Mucosa of rectum (tissue), 2 donors: ENCODE results near the gene KCTD16.

Experiments
- H3K27ac ChIP-seq, 2 donors: one replicate each; pipeline ENCODE4 v1.7.0; 2013; ENCODE audit warnings: inconsistent platforms in 2 of 2, low read depth in 2 of 2, low read length in 2 of 2
- H3K27me3 ChIP-seq, 2 donors: one replicate each; pipeline ENCODE4 v1.7.0; 2013; ENCODE audit warnings: low read length in 2 of 2; ENCODE audit not compliant: control insufficient read depth in 2 of 2, insufficient read depth in 2 of 2
- H3K36me3 ChIP-seq, 2 donors: one replicate each; pipeline ENCODE4 v1.7.0; 2013; ENCODE audit warnings: low read length in 2 of 2; ENCODE audit not compliant: control insufficient read depth in 2 of 2, insufficient read depth in 2 of 2
- H3K4me1 ChIP-seq, 2 donors: one replicate each; pipeline ENCODE4 v1.7.0; 2013; ENCODE audit warnings: low read length in 2 of 2, mild to moderate bottlenecking in 1 of 2; ENCODE audit not compliant: control insufficient read depth in 2 of 2, insufficient read depth in 2 of 2
- H3K4me3 ChIP-seq, 2 donors: one replicate each; pipeline ENCODE4 v1.7.0; 2013; ENCODE audit warnings: low read length in 2 of 2
- H3K9ac ChIP-seq, 2 donors: one replicate each; pipeline ENCODE4 v1.7.0; 2013; ENCODE audit warnings: low read length in 2 of 2, low read depth in 1 of 2, mild to moderate bottlenecking in 1 of 2
- H3K9me3 ChIP-seq, 2 donors: one replicate each; pipeline ENCODE4 v1.7.0; 2013; ENCODE audit warnings: low read length in 2 of 2; ENCODE audit not compliant: control insufficient read depth in 2 of 2
- donor health status: healthy.
- donor health status: Normal muscosa, but diverticular disease.

Gene KCTD16

GRCh38 chr5:144429905-144430304 is 259.2 kb downstream of the KCTD16 start:
- no peak overlapping the region for H3K9ac ChIP-seq
- H3K27me3 ChIP-seq: no peaks in the 10 kb centered on the region
- no peak overlapping the region for H3K27ac ChIP-seq
- no peaks in the 10 kb centered on the region for H3K9me3 ChIP-seq
- H3K4me3 ChIP-seq: no peak overlapping the region
- H3K36me3 ChIP-seq: no peaks in the 10 kb centered on the region
- H3K4me1 ChIP-seq: no peaks in the 10 kb centered on the region

DNA sequence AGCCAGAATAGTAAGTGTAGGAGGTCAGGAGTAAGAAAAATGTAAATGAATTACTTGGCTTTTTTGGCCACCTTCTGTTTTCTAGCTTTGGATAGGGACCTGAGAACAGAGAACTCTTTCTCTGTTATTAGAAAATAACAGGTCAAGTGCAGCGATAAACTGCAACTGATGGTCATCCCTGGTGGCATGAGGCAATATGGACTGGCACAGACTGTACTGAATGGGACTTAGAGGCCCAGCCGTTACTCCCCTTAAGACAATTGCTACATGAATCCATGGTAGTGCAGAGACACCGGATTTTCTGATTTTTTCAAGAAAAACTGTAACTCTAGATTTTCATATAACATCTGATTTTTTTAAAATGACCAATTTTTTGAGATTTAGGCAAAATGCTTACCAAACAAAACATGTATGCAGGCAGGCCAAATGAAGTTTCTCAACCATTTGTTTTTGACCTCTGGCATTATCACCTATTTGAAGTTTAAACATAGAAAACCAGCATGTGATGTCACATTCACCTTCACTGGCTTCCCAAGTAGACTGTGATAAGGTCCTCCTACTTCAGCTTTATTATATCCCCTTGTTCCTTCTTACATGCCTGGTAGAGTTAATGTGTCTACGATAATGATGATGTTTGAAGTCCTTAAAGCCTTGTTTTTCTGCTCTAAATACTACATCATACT is 262.6 kb downstream of the KCTD16 start:
- Histone ChIP-seq H3K4me1 (no peaks in the 10 kb centered on the region), H3K9me3 (no peaks in the 10 kb centered on the region), H3K9ac (no peak overlapping the region), H3K27me3 (no peaks in the 10 kb centered on the region), H3K27ac (no peak overlapping the region), H3K4me3 (no peak overlapping the region), H3K36me3 (no peaks in the 10 kb centered on the region)

GRCh38 chr5:144433893-144434292 is 263.2 kb downstream of the KCTD16 start:
- no peaks in the 10 kb centered on the region for H3K36me3 ChIP-seq
- H3K4me3 ChIP-seq: no peak overlapping the region
- no peaks in the 10 kb centered on the region for H3K9me3 ChIP-seq
- no peaks in the 10 kb centered on the region for H3K4me1 ChIP-seq
- no peak overlapping the region for H3K9ac ChIP-seq
- no peak overlapping the region for H3K27ac ChIP-seq
- H3K27me3 ChIP-seq: no peaks in the 10 kb centered on the region

- H3K27me3 ChIP-seq: no peaks in the 10 kb centered on the region
- H3K4me3 ChIP-seq: no peak overlapping the region
- H3K36me3 ChIP-seq: no peaks in the 10 kb centered on the region
- H3K9ac ChIP-seq: no peak overlapping the region
- no peaks in the 10 kb centered on the region for H3K4me1 ChIP-seq
- no peak overlapping the region for H3K27ac ChIP-seq
- H3K9me3 ChIP-seq: peaks cover 0 to 2% of the 10 kb centered on the region in 2 donors
Observed at GRCh38 chr5:144436007-144436406, 265.3 kb downstream of the KCTD16 start.

DNA sequence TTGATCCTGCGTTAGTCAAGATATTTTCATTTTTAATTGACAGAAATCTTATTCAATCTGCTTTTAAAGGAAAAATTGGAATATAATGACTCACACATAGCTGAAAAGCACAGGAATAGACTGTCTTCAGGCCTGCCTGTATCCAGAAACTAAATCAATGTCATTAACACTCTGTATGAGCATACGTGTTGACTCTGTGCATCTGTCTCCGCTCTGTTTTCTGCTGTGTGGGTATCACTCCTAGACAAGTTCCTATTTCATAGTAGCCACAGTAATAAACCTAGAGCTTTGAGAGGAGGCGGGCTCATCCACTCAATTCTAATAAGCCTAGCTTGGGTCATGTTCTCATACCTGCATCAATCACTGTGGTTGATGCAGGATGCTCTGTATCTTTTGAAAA is 267.6 kb downstream of the KCTD16 start:
- H3K9me3 ChIP-seq: peaks cover 0 to 2% of the 10 kb centered on the region in 2 donors

DNA sequence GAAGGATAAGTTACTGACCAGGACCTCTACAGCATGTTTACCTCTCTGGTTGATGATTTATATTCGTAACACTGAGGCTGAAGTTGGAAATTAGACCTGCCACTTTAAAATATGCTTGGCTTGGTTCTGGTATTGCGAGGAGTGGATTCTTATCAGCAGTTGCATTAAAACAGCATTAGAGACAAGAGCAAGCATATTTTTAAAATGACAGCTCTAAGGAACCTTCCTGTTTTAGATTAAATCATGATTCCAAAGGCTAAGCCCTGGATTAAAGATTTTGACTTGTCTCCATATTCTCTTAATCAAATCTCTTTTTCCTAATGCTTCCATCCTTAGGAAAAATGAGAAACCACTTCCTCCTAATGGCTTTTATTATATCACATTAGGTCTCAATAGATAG is 277.8 kb downstream of the KCTD16 start:
- no peaks in the 10 kb centered on the region for H3K27me3 ChIP-seq
- H3K9ac ChIP-seq: no peak overlapping the region
- no peaks in the 10 kb centered on the region for H3K9me3 ChIP-seq
- no peaks in the 10 kb centered on the region for H3K4me1 ChIP-seq
- no peak overlapping the region for H3K27ac ChIP-seq
- no peaks in the 10 kb centered on the region for H3K36me3 ChIP-seq
- H3K4me3 ChIP-seq: no peak overlapping the region

More for the DNA sequence above, 267.6 kb downstream of the KCTD16 start:
- H3K4me1 ChIP-seq: no peaks in the 10 kb centered on the region
- no peak overlapping the region for H3K9ac ChIP-seq
- H3K27me3 ChIP-seq: no peaks in the 10 kb centered on the region
- H3K27ac ChIP-seq: no peak overlapping the region
- H3K4me3 ChIP-seq: no peak overlapping the region
- H3K36me3 ChIP-seq: no peaks in the 10 kb centered on the region

GRCh38 chr5:144451187-144451973 is 280.7 kb downstream of the KCTD16 start:
- Histone ChIP-seq H3K9ac (no peak overlapping the region), H3K9me3 (no peaks in the 10 kb centered on the region), H3K4me3 (no peak overlapping the region), H3K4me1 (no peaks in the 10 kb centered on the region), H3K36me3 (no peaks in the 10 kb centered on the region), H3K27ac (no peak overlapping the region), H3K27me3 (no peaks in the 10 kb centered on the region)

GRCh38 chr5:144453753-144454152 is 283.1 kb downstream of the KCTD16 start:
- no peak overlapping the region for H3K4me3 ChIP-seq
- H3K4me1 ChIP-seq: no peaks in the 10 kb centered on the region
- no peak overlapping the region for H3K27ac ChIP-seq
- H3K36me3 ChIP-seq: no peaks in the 10 kb centered on the region
- H3K9ac ChIP-seq: no peak overlapping the region
- no peaks in the 10 kb centered on the region for H3K27me3 ChIP-seq
- H3K9me3 ChIP-seq: no peaks in the 10 kb centered on the region

DNA sequence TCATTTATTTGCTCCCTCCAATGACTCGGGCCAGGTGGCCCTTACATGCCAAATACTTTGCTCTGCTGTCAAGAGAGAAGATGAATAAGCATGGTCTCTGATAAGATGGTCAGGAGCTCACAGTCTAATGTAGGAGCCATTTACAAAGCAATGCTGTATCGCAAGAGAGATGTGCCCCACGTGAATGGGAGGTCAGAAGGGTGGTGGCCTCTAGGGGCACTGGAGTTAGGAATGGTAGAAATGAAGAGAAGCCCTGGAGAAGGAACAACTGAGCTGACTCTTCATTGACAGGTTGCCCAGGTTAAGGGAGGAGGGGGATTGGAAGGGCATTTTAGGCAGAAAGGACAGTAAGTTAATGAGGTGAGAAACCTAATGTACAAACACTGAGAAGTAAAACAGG is 286.5 kb downstream of the KCTD16 start:
- H3K9ac ChIP-seq: no peak overlapping the region
- no peaks in the 10 kb centered on the region for H3K36me3 ChIP-seq
- H3K27ac ChIP-seq: no peak overlapping the region
- H3K4me3 ChIP-seq: no peak overlapping the region
- H3K9me3 ChIP-seq: no peaks in the 10 kb centered on the region
- H3K4me1 ChIP-seq: no peaks in the 10 kb centered on the region
- no peaks in the 10 kb centered on the region for H3K27me3 ChIP-seq

GRCh38 chr5:144458216-144458615 is 287.5 kb downstream of the KCTD16 start:
- Histone ChIP-seq H3K9ac (no peak overlapping the region), H3K9me3 (no peaks in the 10 kb centered on the region), H3K27me3 (no peaks in the 10 kb centered on the region), H3K4me1 (no peaks in the 10 kb centered on the region), H3K27ac (no peak overlapping the region), H3K4me3 (no peak overlapping the region), H3K36me3 (no peaks in the 10 kb centered on the region)
